Measurements from ENCODE around the gene CCDC106. TPM values are rescaled to one million over a fixed set of nuclear protein-coding genes. Genes with fewer than 3 reads are reported as not detected.

CCDC106 gene
- polyA plus RNA-seq, 1 donor (not counting 4 experiments of a cell fraction or from before 2014, with no cell fraction given), result 3.1 TPM

- no peak for TF ChIP-seq EZH2 (IDR thresholded peaks at IDR 0.05; ENCODE audit: low read length)
- peak; percentile 100 for TF ChIP-seq CTCF (optimal IDR thresholded peaks at IDR 0.05 in 1 of 3, IDR thresholded peaks at IDR 0.05 in 1 of 3, conservative IDR thresholded peaks at IDR 0.05 in 1 of 3; ENCODE audit: extremely low read depth in 1 of 3, insufficient read depth in 2 of 3, low read length in 3 of 3)
- Histone ChIP-seq H3K27ac (ENCODE audit: control insufficient read depth, insufficient read depth, low read length) (peak overlapping the region; percentile 99), H3K9ac (ENCODE audit: control insufficient read depth, extremely low read depth, insufficient read depth, low read length) (peak overlapping the region; percentile 98), H3K27me3 (ENCODE audit: control insufficient read depth, extremely low read depth, insufficient read depth, low read length) (no peaks in the 10 kb centered on the region), H3K9me1 (ENCODE audit: control insufficient read depth, extremely low read depth, insufficient read depth, low read length) (no peaks in the 10 kb centered on the region), H3K79me2 (ENCODE audit: control insufficient read depth, insufficient read depth, low read length) (peaks cover 39% of the 10 kb centered on the region), H3K9me3 (ENCODE audit: control insufficient read depth, low read depth, low read length) (no peaks in the 10 kb centered on the region), H3K4me1 (ENCODE audit: control insufficient read depth, extremely low read depth, insufficient read depth, low read length) (peaks cover 19% of the 10 kb centered on the region), H3K36me3 (ENCODE audit: control insufficient read depth in 2 of 2, extremely low read depth in 1 of 2, insufficient read depth in 2 of 2, low read length in 2 of 2) (peaks cover 5 to 12% of the 10 kb centered on the region in 2 experiments), H4K20me1 (ENCODE audit: control insufficient read depth, extremely low read depth, insufficient read depth, low read length) (peaks cover 22% of the 10 kb centered on the region), H2AFZ (ENCODE audit: control insufficient read depth, low read length) (peak overlapping the region; percentile 75), H3K4me2 (ENCODE audit: control insufficient read depth, extremely low read depth, insufficient read depth, low read depth, low read length) (peak overlapping the region; percentile 86), H3K4me3 (ENCODE audit: control insufficient read depth in 2 of 3, extremely low read depth in 1 of 3, insufficient read depth in 2 of 3, low read depth in 1 of 3, low read length in 3 of 3) (peak overlapping the region; percentile 87 to 91 (median 91))
- DNase-seq (ENCODE audit: low read depth, low spot score) (peak; percentile 96), FAIRE-seq (peak; percentile 80)
- dilution Hi-C loops (cut with MboI; ENCODE audit: extremely low pct_ligation_motif_present, low sequenced_read_pairs), result no loop called here
Measured at GRCh38 chr19:55653651-55654322, 5.8 kb downstream of the CCDC106 start.

GRCh38 chr19:55654323-55654867, 6.4 kb downstream of the CCDC106 start:
- Histone ChIP-seq H3K27ac (ENCODE audit: control insufficient read depth, insufficient read depth, low read length) (peak overlapping the region; percentile 99), H3K9ac (ENCODE audit: control insufficient read depth, extremely low read depth, insufficient read depth, low read length) (peak overlapping the region; percentile 98), H2AFZ (ENCODE audit: control insufficient read depth, low read length) (peak overlapping the region; percentile 99), H4K20me1 (ENCODE audit: control insufficient read depth, extremely low read depth, insufficient read depth, low read length) (peaks cover 27% of the 10 kb centered on the region), H3K27me3 (ENCODE audit: control insufficient read depth, extremely low read depth, insufficient read depth, low read length) (no peaks in the 10 kb centered on the region), H3K36me3 (ENCODE audit: control insufficient read depth in 2 of 2, extremely low read depth in 1 of 2, insufficient read depth in 2 of 2, low read length in 2 of 2) (peaks cover 6 to 17% of the 10 kb centered on the region in 2 experiments), H3K79me2 (ENCODE audit: control insufficient read depth, insufficient read depth, low read length) (peaks cover 45% of the 10 kb centered on the region), H3K4me3 (ENCODE audit: control insufficient read depth in 2 of 3, extremely low read depth in 1 of 3, insufficient read depth in 2 of 3, low read depth in 1 of 3, low read length in 3 of 3) (peak overlapping the region; percentile 87 to 91 (median 91)), H3K9me1 (ENCODE audit: control insufficient read depth, extremely low read depth, insufficient read depth, low read length) (no peaks in the 10 kb centered on the region), H3K4me2 (ENCODE audit: control insufficient read depth, extremely low read depth, insufficient read depth, low read depth, low read length) (peak overlapping the region; percentile 86), H3K9me3 (ENCODE audit: control insufficient read depth, low read depth, low read length) (no peaks in the 10 kb centered on the region), H3K4me1 (ENCODE audit: control insufficient read depth, extremely low read depth, insufficient read depth, low read length) (peaks cover 19% of the 10 kb centered on the region)
- TF ChIP-seq EZH2 (IDR thresholded peaks at IDR 0.05; ENCODE audit: low read length) (no peak), CTCF (optimal IDR thresholded peaks at IDR 0.05 in 1 of 3, IDR thresholded peaks at IDR 0.05 in 1 of 3, conservative IDR thresholded peaks at IDR 0.05 in 1 of 3; ENCODE audit: extremely low read depth in 1 of 3, insufficient read depth in 2 of 3, low read length in 3 of 3) (no peak)
- dilution Hi-C loops (cut with MboI; ENCODE audit: extremely low pct_ligation_motif_present, low sequenced_read_pairs), result no loop called here
- FAIRE-seq (peak; percentile 97), DNase-seq (ENCODE audit: low read depth, low spot score) (peak; percentile 95)

All from keratinocyte (primary cell).